H1 (cell line): ENCODE results near the gene CEP97. TPM values are rescaled to one million over a fixed set of nuclear protein-coding genes. Genes with fewer than 3 reads are reported as not detected.

Experiments
- CTCF ChIA-PET: fragments of 300-600 bp; sonication (Branson Sonifier 250); formaldehyde crosslinking; loops from one replicate; lab custom pipeline; 2021; ENCODE audit not compliant: partially characterized antibody; lab: Charles Lee
- POLR2A ChIA-PET: fragments of 300-600 bp; sonication (Branson Sonifier 250); formaldehyde crosslinking; loops from one replicate; lab custom pipeline; 2021; ENCODE audit warnings: inconsistent platforms; ENCODE audit not compliant: partially characterized antibody; lab: Charles Lee
- DNase-seq, 2 experiments: peaks; one replicate each; pipeline versions ENCODE4 v3.0.0 to v3.0.0-alpha.2; 2010 to 2022; ENCODE audit warnings: low spot score in 2 of 2, low read depth in 1 of 2, mixed read lengths in 1 of 2
- FAIRE-seq: peaks from 2 replicates; lab custom pipeline; 2011; peaks lifted over from hg19 to GRCh38; lab: Jason Lieb, UNC
- H2AFZ ChIP-seq: 2 replicates; pipeline ENCODE4 v1.8.1; 2012; ENCODE audit warnings: low read length, inconsistent platforms
- H2AK5ac ChIP-seq: 2 replicates; pipeline ENCODE4 v1.6.1; 2013; ENCODE audit warnings: low read depth, low read length
- H2BK120ac ChIP-seq: replicated peaks from 2 replicates; pipeline ENCODE3; 2013; ENCODE audit warnings: low read depth, low read length, inconsistent platforms
- H2BK12ac ChIP-seq: 2 replicates; pipeline ENCODE4 v1.6.1; 2013; ENCODE audit warnings: low read depth, low read length
- H2BK15ac ChIP-seq: 2 replicates; pipeline ENCODE4 v1.6.1; 2013; ENCODE audit warnings: low read length
- H2BK20ac ChIP-seq: 2 replicates; pipeline ENCODE4 v1.6.1; 2013; ENCODE audit warnings: low read length
- H2BK5ac ChIP-seq: 2 replicates; pipeline ENCODE4 v1.6.1; 2013; ENCODE audit warnings: low read depth, low read length
- H3K14ac ChIP-seq: 2 replicates; pipeline ENCODE4 v1.6.1; 2013; ENCODE audit warnings: inconsistent platforms; ENCODE audit not compliant: insufficient read length
- H3K18ac ChIP-seq: 2 replicates; pipeline ENCODE4 v1.6.1; 2013; ENCODE audit warnings: low read length; ENCODE audit errors: extremely low read depth
- H3K23ac ChIP-seq: 2 replicates; pipeline ENCODE4 v1.6.1; 2013; ENCODE audit warnings: inconsistent platforms; ENCODE audit not compliant: insufficient read length
- H3K23me2 ChIP-seq: 2 replicates; pipeline ENCODE4 v1.6.1; 2013; ENCODE audit warnings: low read depth, low read length
- H3K27ac ChIP-seq: 2 replicates; pipeline ENCODE4 v1.6.1; 2011; ENCODE audit warnings: low read depth, low read length, inconsistent platforms
- H3K27me3 ChIP-seq, 4 experiments: replicated peaks in 1 of 4; 1 replicate in 1 of 4; 2 replicates in 3 of 4; pipeline versions ENCODE4 v1.6.1 to v1.8.1; 2011 to 2013; ENCODE audit warnings: low read length in 3 of 4, mild to moderate bottlenecking in 3 of 4, inconsistent platforms in 2 of 4, mixed read lengths in 2 of 4, moderate library complexity in 1 of 4; ENCODE audit not compliant: control insufficient read depth in 3 of 4, insufficient read depth in 3 of 4; ENCODE audit errors: extremely low read depth in 1 of 4
- H3K36me3 ChIP-seq, 4 experiments: 2 replicates each; pipeline versions ENCODE4 v1.6.1 to v1.8.1; 2011 to 2013; ENCODE audit warnings: mild to moderate bottlenecking in 4 of 4, low read length in 3 of 4, moderate library complexity in 2 of 4, control low read depth in 1 of 4, inconsistent platforms in 1 of 4; ENCODE audit not compliant: insufficient read depth in 4 of 4, control insufficient read depth in 2 of 4
- H3K4ac ChIP-seq: replicated peaks from 2 replicates; pipeline ENCODE3; 2013; ENCODE audit warnings: low read length, low read depth, mixed read lengths, inconsistent platforms; ENCODE audit not compliant: insufficient read length
- H3K4me1 ChIP-seq, 4 experiments: replicated peaks in 1 of 4; 1 replicate in 1 of 4; 2 replicates in 3 of 4; pipeline versions ENCODE4 v1.6.1 to v1.8.1; 2011 to 2013; ENCODE audit warnings: low read length in 3 of 4, inconsistent platforms in 2 of 4, mixed read lengths in 1 of 4; ENCODE audit not compliant: insufficient read depth in 4 of 4, control insufficient read depth in 3 of 4
- H3K4me2 ChIP-seq, 2 experiments: 2 replicates each; pipeline versions ENCODE4 v1.6.1 to v1.8.1; 2011 to 2013; ENCODE audit warnings: low read depth in 2 of 2, low read length in 2 of 2, control low read depth in 1 of 2, inconsistent platforms in 1 of 2, mild to moderate bottlenecking in 1 of 2; ENCODE audit not compliant: insufficient read depth in 1 of 2
- H3K4me3 ChIP-seq, 4 experiments: fragments of 200-600, 300-600 bp in 1 of 4; sonication (generic), shearing (Covaris generic), sonication (Bioruptor Twin) in 1 of 4; 2 replicates each; pipeline versions ENCODE4 v1.5.1 to v1.8.1; 2011 to 2016; ENCODE audit warnings: low read length in 4 of 4, low read depth in 3 of 4, control low read depth in 2 of 4, inconsistent platforms in 2 of 4, mild to moderate bottlenecking in 2 of 4, mixed read lengths in 1 of 4, moderate library complexity in 1 of 4; ENCODE audit not compliant: insufficient read depth in 2 of 4; ENCODE audit errors: extremely low read depth in 1 of 4
- H3K56ac ChIP-seq: replicated peaks from 2 replicates; pipeline ENCODE3; 2013; ENCODE audit warnings: low read depth, mild to moderate bottlenecking, mixed read lengths, low read length, inconsistent platforms; ENCODE audit not compliant: insufficient read length
- H3K79me1 ChIP-seq: 2 replicates; pipeline ENCODE4 v1.6.1; 2013; ENCODE audit warnings: low read depth, low read length, control low read depth
- H3K79me2 ChIP-seq, 2 experiments: 2 replicates each; pipeline versions ENCODE4 v1.6.1 to v1.8.1; 2012 to 2013; ENCODE audit warnings: low read length in 2 of 2, mild to moderate bottlenecking in 2 of 2, inconsistent platforms in 1 of 2; ENCODE audit not compliant: insufficient read depth in 2 of 2, control insufficient read depth in 1 of 2
- H3K9ac ChIP-seq, 4 experiments: replicated peaks in 1 of 4; 1 replicate in 1 of 4; 2 replicates in 3 of 4; pipeline versions ENCODE4 v1.6.1 to v1.8.1; 2011 to 2013; ENCODE audit warnings: low read depth in 3 of 4, low read length in 3 of 4, control low read depth in 2 of 4, mild to moderate bottlenecking in 2 of 4, moderate library complexity in 2 of 4, inconsistent platforms in 1 of 4; ENCODE audit errors: extremely low read depth in 1 of 4
- H3K9me3 ChIP-seq, 2 experiments: 2 replicates each; pipeline versions ENCODE4 v1.6.1 to v1.8.1; 2012 to 2013; ENCODE audit warnings: mild to moderate bottlenecking in 2 of 2, moderate library complexity in 2 of 2, control low read depth in 1 of 2, inconsistent platforms in 1 of 2, low read depth in 1 of 2, low read length in 1 of 2, mixed read lengths in 1 of 2; ENCODE audit not compliant: insufficient read depth in 2 of 2
- H4K20me1 ChIP-seq, 2 experiments: replicated peaks in 1 of 2; 2 replicates each; pipeline versions ENCODE3 to v1.8.1; 2011 to 2013; ENCODE audit warnings: inconsistent platforms in 2 of 2, low read length in 2 of 2, mild to moderate bottlenecking in 1 of 2; ENCODE audit not compliant: insufficient read depth in 2 of 2, control insufficient read depth in 1 of 2
- H4K5ac ChIP-seq: 2 replicates; pipeline ENCODE4 v1.6.1; 2013; ENCODE audit warnings: low read length, low read depth, mixed read lengths, inconsistent platforms; ENCODE audit not compliant: insufficient read length
- H4K8ac ChIP-seq: 2 replicates; pipeline ENCODE4 v1.8.0; 2013; ENCODE audit warnings: mild to moderate bottlenecking, moderate library complexity, low read length, inconsistent platforms; ENCODE audit not compliant: insufficient read depth; ENCODE audit errors: extremely low read depth
- H4K91ac ChIP-seq: replicated peaks from 2 replicates; pipeline ENCODE3; 2013; ENCODE audit warnings: low read length, mixed read lengths, inconsistent platforms; ENCODE audit not compliant: insufficient read length
- CBX5 ChIP-seq: fragments of 300-800, 300-1000 bp; sonication (generic); IDR thresholded peaks from 2 replicates; pipeline ENCODE4 v1.7.1; 2016; ENCODE audit warnings: antibody characterized with exemption, low read length, low read depth
- MAFK ChIP-seq: IDR thresholded peaks from 2 replicates; pipeline ENCODE4 v1.6.1; 2012; ENCODE audit warnings: low read depth, mild to moderate bottlenecking, improper control_type of control experiment, low read length
- SIRT6 ChIP-seq: IDR thresholded peaks from one replicate; pipeline ENCODE4 v1.7.1; 2012; ENCODE audit warnings: low read length, inconsistent platforms
- WGBS, 2 experiments: shearing (Covaris generic) in 1 of 2; methylation state at CpG; one replicate each; pipeline versions ENCODE4 v1.1.6 to v1.1.7; 2013 to 2015; ENCODE audit warnings: low lambda C conversion rate in 2 of 2, mixed read lengths in 2 of 2, inconsistent platforms in 1 of 2, low coverage in 1 of 2, missing lambda C conversion rate in 1 of 2; ENCODE audit not compliant: insufficient replicate concordance in 2 of 2, insufficient coverage in 1 of 2, insufficient read length in 1 of 2; ENCODE audit errors: extremely low coverage in 1 of 2, missing lambda C conversion rate in 1 of 2; 5-methylcytosine and 5-hydroxymethylcytosine counted together
- polyA plus RNA-seq, 7 experiments: library from polyadenylated mRNA; depleted of rRNA in 3 of 7; stranded (reverse) in 5 of 7; unstranded in 2 of 7; fragments of >200 nt in 5 of 7; fragments of 200-250 nt in 2 of 7; gene quantifications; 1 replicate in 5 of 7; 2 replicates in 1 of 7; 4 replicates in 1 of 7; pipeline versions ENCODE4 v1.2.1 to v1.2.3, GENCODE V29; 2011 to 2013; ENCODE audit warnings: missing spikeins in 2 of 7, mixed read lengths in 2 of 7
- total RNA-seq: library from RNA; stranded (reverse); fragmentation: NEBNext Ultra II Directional; extraction: Animal tissue kit (Norgen Biotek cat#: 25700); gene quantifications from 2 replicates; pipeline ENCODE4 v1.2.1, GENCODE V29; 2021
- TF ChIP-seq, protein P1 (sequence below): IDR thresholded peaks from 2 replicates; pipeline ENCODE4 v1.6.1; 2011; ENCODE audit warnings: low read length, improper control_type of control experiment

Gene CEP97
- total and polyA plus RNA-seq, 2 of the 8 experiments (the other 6 are each of a cell fraction or from before 2014, with no cell fraction given) = 1.6 to 13.2 TPM

DNA sequence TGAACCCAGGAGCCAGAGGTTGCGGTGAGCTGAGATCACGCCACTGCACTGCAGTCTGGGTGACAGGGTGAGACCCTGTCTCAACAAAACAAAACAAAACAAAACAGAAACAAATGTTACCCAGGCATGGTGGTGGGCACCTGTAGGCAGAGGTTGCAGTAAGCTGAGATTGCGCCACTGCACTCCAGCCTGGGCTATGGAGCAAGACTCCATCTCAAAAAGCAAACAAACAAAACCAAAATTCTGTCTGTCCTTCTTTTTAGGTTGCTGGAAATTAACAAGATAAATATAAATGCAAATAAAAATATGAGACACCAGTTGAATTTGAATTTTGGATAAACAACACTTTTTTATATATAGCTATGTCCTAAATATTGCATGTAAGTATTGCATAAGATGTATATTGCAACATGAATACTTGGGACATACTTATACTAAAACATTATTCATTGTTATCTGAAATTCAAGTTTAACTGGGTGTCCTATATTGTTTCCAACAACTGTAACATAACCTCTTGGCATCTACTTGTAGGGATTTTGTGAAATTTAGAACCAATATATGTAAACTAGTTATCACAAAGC, 4.7 kb upstream of the CEP97 start:
- no peak overlapping the region for H3K23ac ChIP-seq
- no peak overlapping the region for H3K9ac ChIP-seq
- no peak overlapping the region for H2BK20ac ChIP-seq
- no peak overlapping the region for H3K4me3 ChIP-seq
- H3K27ac ChIP-seq = no peak overlapping the region
- H2AK5ac ChIP-seq = no peak overlapping the region
- H4K5ac ChIP-seq = no peak overlapping the region
- no peaks in the 10 kb centered on the region for H3K4me1 ChIP-seq
- no peaks in the 10 kb centered on the region for H3K27me3 ChIP-seq
- 94% methylated on average over 3 of the region's 3 CpGs; no CpG with 5 or more reads in 1 of the 2 experiments for whole genome bisulfite sequencing, 2 experiments
- H3K79me1 ChIP-seq = no peaks in the 10 kb centered on the region
- no peak overlapping the region for H2BK120ac ChIP-seq
- H3K23me2 ChIP-seq = no peaks in the 10 kb centered on the region
- no peak overlapping the region for H3K4me2 ChIP-seq
- H4K8ac ChIP-seq = no peak overlapping the region
- no peak overlapping the region for H3K14ac ChIP-seq
- no peak overlapping the region for H4K91ac ChIP-seq
- H3K79me2 ChIP-seq = no peaks in the 10 kb centered on the region
- FAIRE-seq (no peak), DNase-seq (no peak)
- H2BK12ac ChIP-seq = no peak overlapping the region
- no peaks in the 10 kb centered on the region for H4K20me1 ChIP-seq
- H2BK5ac ChIP-seq = no peak overlapping the region
- H3K36me3 ChIP-seq = no peaks in the 10 kb centered on the region
- ChIA-PET POLR2A (interaction anchor here (1.0 kb wide), 1 partner anchor 36 kb away, joined by 4 read pairs; no protein-coding TSS in a partner anchor), CTCF (interaction anchor here (1.1 to 3.8 kb wide), 2 partner anchors 12 to 27 kb away, joined by 3 to 38 read pairs; no protein-coding TSS in a partner anchor)
- no peak overlapping the region for H2AFZ ChIP-seq
- H3K4ac ChIP-seq = no peak overlapping the region
- H3K18ac ChIP-seq = no peak overlapping the region
- TF ChIP-seq CBX5 (no peak), SIRT6 (no peak), MAFK (no peak)
- TF ChIP-seq, protein P1, sequence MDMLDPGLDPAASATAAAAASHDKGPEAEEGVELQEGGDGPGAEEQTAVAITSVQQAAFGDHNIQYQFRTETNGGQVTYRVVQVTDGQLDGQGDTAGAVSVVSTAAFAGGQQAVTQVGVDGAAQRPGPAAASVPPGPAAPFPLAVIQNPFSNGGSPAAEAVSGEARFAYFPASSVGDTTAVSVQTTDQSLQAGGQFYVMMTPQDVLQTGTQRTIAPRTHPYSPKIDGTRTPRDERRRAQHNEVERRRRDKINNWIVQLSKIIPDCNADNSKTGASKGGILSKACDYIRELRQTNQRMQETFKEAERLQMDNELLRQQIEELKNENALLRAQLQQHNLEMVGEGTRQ = no peak
- H2BK15ac ChIP-seq = no peak overlapping the region
- H3K9me3 ChIP-seq = no peaks in the 10 kb centered on the region
- H3K56ac ChIP-seq = no peak overlapping the region
